Gastroesophageal sphincter (tissue), 3 donors: Measurements from ENCODE around the gene OPCML.

ENCODE experiments used
- CTCF ChIP-seq, 4 experiments: fragments of 200-600 bp in 2 of 4; fragments of 450-650 bp in 2 of 4; sonication (generic) in 1 of 4; IDR thresholded peaks; one replicate each; pipeline ENCODE4 v1.5.1; 2017 to 2019; ENCODE audit warnings: antibody characterized with exemption in 4 of 4, mild to moderate bottlenecking in 2 of 4, moderate library complexity in 2 of 4
- POLR2A ChIP-seq, 2 donors: fragments of 450-650 bp; IDR thresholded peaks; one replicate each; pipeline ENCODE4 v1.6.1; 2017; ENCODE audit warnings: antibody characterized with exemption in 2 of 2, mild to moderate bottlenecking in 2 of 2, moderate library complexity in 1 of 2
- POLR2AphosphoS5 ChIP-seq: sonication (generic); formaldehyde crosslinking; IDR thresholded peaks from one replicate; pipeline ENCODE4 v1.6.1; 2017; ENCODE audit warnings: antibody characterized with exemption

DNA sequence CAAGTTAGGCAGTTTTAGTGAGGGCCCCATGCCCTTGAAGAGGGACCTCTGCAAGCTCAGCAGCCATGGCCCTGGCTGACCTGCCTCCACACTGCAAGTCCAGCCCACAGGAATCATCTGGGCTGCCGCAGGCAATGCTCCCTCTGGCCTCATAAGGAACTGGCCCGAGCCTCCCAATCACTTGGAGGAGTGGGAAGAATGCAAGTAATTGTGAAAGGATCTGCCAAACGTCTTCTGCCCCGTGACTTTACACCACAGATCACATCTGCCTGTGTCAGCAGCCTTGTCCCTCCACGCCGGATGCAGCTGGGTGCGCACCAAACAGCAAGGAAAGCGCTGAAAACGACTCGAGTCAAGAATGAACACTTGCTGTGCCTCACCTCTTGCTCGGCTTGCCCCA is 23.8 kb downstream of the OPCML start:
- TF ChIP-seq CTCF (IDR thresholded peaks at IDR 0.05) (no peak), POLR2AphosphoS5 (no peak), POLR2A (IDR thresholded peaks at IDR 0.05) (no peak)
